HepG2 (cell line): ENCODE data around the gene SMIM9. TPM values are rescaled to one million over a fixed set of nuclear protein-coding genes. Genes with fewer than 3 reads are reported as not detected.

Experiments used
- ASH2L ChIP-seq: fragments of 300-600, 200-600 bp; sonication (generic); IDR thresholded peaks from 2 replicates; pipeline ENCODE4 v1.7.0; 2017; ENCODE audit warnings: low read depth, mild to moderate bottlenecking, moderate library complexity, mixed read lengths, low read length; ENCODE audit not compliant: insufficient read length
- BRD4 ChIP-seq: sonication (generic); formaldehyde crosslinking; IDR thresholded peaks from 2 replicates; pipeline ENCODE4 v1.4.0; 2020; ENCODE audit warnings: missing genetic modification reagents
- HNRNPLL ChIP-seq: fragments of 200-400 bp; formaldehyde crosslinking; IDR thresholded peaks from 2 replicates; pipeline ENCODE4 v1.6.1; 2017; ENCODE audit warnings: mild to moderate bottlenecking, low read depth, low read length; ENCODE audit not compliant: poor library complexity, severe bottlenecking
- NFIB ChIP-seq: sonication (generic); formaldehyde crosslinking; IDR thresholded peaks from 2 replicates; pipeline ENCODE4 v1.9.0; 2021; ENCODE audit warnings: missing genetic modification reagents, mild to moderate bottlenecking, borderline replicate concordance
- ONECUT2 ChIP-seq: sonication (generic); formaldehyde crosslinking; IDR thresholded peaks from 2 replicates; pipeline ENCODE4 v1.4.0; 2020; ENCODE audit warnings: missing genetic modification reagents
- PAWR ChIP-seq: sonication (generic); formaldehyde crosslinking; IDR thresholded peaks from 2 replicates; pipeline ENCODE4 v1.4.0; 2020; ENCODE audit warnings: missing genetic modification reagents, mild to moderate bottlenecking, borderline replicate concordance
- PBX2 ChIP-seq: IDR thresholded peaks from 2 replicates; pipeline ENCODE4 v1.6.1; 2016; ENCODE audit warnings: control low read depth
- REL ChIP-seq: sonication (generic); formaldehyde crosslinking; conservative IDR thresholded peaks from 2 replicates; pipeline ENCODE4 v1.8.0; 2022; ENCODE audit warnings: mild to moderate bottlenecking, missing genetic modification reagents, moderate library complexity
- UBTF ChIP-seq: sonication (generic); formaldehyde crosslinking; IDR thresholded peaks from 2 replicates; pipeline ENCODE4 v1.4.0; 2020; ENCODE audit warnings: mild to moderate bottlenecking, missing genetic modification reagents
- ZC3H13 ChIP-seq: sonication (generic); formaldehyde crosslinking; IDR thresholded peaks from 2 replicates; pipeline ENCODE4 v1.8.1; 2023; ENCODE audit warnings: mild to moderate bottlenecking, missing genetic modification reagents, moderate library complexity
- ZFP90 ChIP-seq: sonication (generic); formaldehyde crosslinking; IDR thresholded peaks from 2 replicates; pipeline ENCODE4 v1.8.0; 2022; ENCODE audit warnings: missing genetic modification reagents, mild to moderate bottlenecking, inconsistent platforms, borderline replicate concordance
- ZNF292 ChIP-seq: sonication (generic); formaldehyde crosslinking; IDR thresholded peaks from 2 replicates; pipeline ENCODE4 v1.8.1; 2022; ENCODE audit warnings: mild to moderate bottlenecking, low read depth, missing genetic modification reagents, borderline replicate concordance
- ZNF317 ChIP-seq: sonication (generic); formaldehyde crosslinking; IDR thresholded peaks from 2 replicates; pipeline ENCODE4 v1.5.0; 2020; ENCODE audit warnings: mild to moderate bottlenecking, missing genetic modification reagents
- ZNF501 ChIP-seq: sonication (generic); formaldehyde crosslinking; IDR thresholded peaks from 2 replicates; pipeline ENCODE4 v1.5.1; 2020; ENCODE audit warnings: mild to moderate bottlenecking, moderate library complexity, missing genetic modification reagents
- ZNF883 ChIP-seq: sonication (generic); formaldehyde crosslinking; IDR thresholded peaks from 2 replicates; pipeline ENCODE4 v1.5.1; 2020; ENCODE audit warnings: mild to moderate bottlenecking, missing genetic modification reagents; ENCODE audit errors: not compliant biosample characterization
- polyA plus RNA-seq, 8 experiments: library from polyadenylated mRNA; depleted of rRNA in 3 of 8; stranded (reverse) in 7 of 8; unstranded in 1 of 8; fragments of >200 nt; fragmentation: Illumina TruSeq in 4 of 8; extraction: Trizol in 4 of 8; gene quantifications; 2 replicates each; pipeline versions ENCODE4 v1.2.1 to v1.2.3, GENCODE V29; 2011 to 2016; ENCODE audit warnings: low read depth in 4 of 8, missing spikeins in 1 of 8, mixed read lengths in 1 of 8; ENCODE audit not compliant: insufficient read depth in 1 of 8
- total RNA-seq, 5 experiments: library from RNA; depleted of rRNA; stranded (reverse); fragments of >200 nt; fragmentation: Illumina TruSeq; extraction: Trizol; gene quantifications; 2 replicates each; pipeline ENCODE4 v1.2.3, GENCODE V29; 2016; ENCODE audit warnings: low read depth in 1 of 5
- TF ChIP-seq, protein P1 (sequence below): sonication (generic); formaldehyde crosslinking; IDR thresholded peaks from 2 replicates; pipeline ENCODE4 v1.4.0; 2020; ENCODE audit warnings: mild to moderate bottlenecking, missing genetic modification reagents
- TF ChIP-seq, protein P2 (sequence below): sonication (generic); formaldehyde crosslinking; IDR thresholded peaks from 2 replicates; pipeline ENCODE4 v1.5.0; 2020; ENCODE audit warnings: missing genetic modification reagents, mild to moderate bottlenecking, borderline replicate concordance
- TF ChIP-seq, protein P3 (sequence below): IDR thresholded peaks from 2 replicates; pipeline ENCODE4 v1.6.1; 2016; ENCODE audit warnings: missing compliant biosample characterization, missing genetic modification reagents, borderline replicate concordance

SMIM9 gene
- total and polyA plus RNA-seq, 2 of the 13 experiments (the other 11 are each of a cell fraction or from before 2014, with no cell fraction given), result not detected

DNA sequence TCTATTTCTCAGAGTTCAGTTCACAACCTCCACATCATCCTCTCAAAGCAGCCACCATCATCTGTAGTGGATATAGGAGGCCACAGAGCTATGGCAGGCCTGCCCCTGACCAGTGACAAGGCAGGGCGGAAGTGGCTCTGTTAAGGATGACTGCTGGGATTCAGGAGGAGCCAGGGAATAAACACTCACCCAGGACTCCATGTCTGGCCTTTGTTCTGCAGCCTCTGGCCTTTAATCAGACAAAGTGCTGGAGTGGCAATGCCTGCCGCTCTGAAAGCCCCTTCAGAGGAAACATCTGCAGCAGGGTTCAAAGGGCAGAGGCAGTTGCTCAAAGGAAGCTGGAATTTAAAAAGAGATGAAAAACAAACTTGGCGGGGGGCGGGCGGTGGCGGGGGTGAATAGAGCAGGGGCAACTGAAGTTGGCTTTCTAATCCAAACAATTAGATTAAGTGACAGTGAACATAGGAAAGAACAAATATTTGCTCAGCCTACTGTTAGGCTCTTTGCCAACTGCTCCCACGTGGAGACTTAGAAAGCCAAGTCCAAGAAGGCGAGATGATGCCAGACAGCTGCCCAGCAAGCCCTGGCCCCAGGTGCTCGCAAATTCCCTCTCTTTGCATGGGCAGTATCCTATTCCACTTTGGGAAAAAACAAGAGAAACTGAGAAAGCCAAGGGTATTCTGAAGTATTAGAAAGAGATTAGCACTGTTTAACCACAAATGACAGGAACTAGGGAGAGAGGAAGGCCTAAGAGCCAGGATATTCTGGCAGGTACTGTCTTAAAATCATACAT is 34.7 kb downstream of the SMIM9 start (continued):
- TF ChIP-seq ZNF292 (CRISPR knock-in tag) (no peak), UBTF (no peak), REL (CRISPR knock-in tag) (no peak), ZC3H13 (CRISPR knock-in tag) (no peak), HNRNPLL (no peak), ONECUT2 (CRISPR knock-in tag) (no peak), PBX2 (CRISPR knock-in tag) (no peak), ZNF317 (CRISPR knock-in tag) (no peak), ZNF883 (CRISPR knock-in tag) (no peak), NFIB (CRISPR knock-in tag) (no peak), PAWR (no peak), BRD4 (no peak), ASH2L (peak; percentile 75), ZFP90 (no peak), ZNF501 (CRISPR knock-in tag) (no peak)
- TF ChIP-seq, protein P1, sequence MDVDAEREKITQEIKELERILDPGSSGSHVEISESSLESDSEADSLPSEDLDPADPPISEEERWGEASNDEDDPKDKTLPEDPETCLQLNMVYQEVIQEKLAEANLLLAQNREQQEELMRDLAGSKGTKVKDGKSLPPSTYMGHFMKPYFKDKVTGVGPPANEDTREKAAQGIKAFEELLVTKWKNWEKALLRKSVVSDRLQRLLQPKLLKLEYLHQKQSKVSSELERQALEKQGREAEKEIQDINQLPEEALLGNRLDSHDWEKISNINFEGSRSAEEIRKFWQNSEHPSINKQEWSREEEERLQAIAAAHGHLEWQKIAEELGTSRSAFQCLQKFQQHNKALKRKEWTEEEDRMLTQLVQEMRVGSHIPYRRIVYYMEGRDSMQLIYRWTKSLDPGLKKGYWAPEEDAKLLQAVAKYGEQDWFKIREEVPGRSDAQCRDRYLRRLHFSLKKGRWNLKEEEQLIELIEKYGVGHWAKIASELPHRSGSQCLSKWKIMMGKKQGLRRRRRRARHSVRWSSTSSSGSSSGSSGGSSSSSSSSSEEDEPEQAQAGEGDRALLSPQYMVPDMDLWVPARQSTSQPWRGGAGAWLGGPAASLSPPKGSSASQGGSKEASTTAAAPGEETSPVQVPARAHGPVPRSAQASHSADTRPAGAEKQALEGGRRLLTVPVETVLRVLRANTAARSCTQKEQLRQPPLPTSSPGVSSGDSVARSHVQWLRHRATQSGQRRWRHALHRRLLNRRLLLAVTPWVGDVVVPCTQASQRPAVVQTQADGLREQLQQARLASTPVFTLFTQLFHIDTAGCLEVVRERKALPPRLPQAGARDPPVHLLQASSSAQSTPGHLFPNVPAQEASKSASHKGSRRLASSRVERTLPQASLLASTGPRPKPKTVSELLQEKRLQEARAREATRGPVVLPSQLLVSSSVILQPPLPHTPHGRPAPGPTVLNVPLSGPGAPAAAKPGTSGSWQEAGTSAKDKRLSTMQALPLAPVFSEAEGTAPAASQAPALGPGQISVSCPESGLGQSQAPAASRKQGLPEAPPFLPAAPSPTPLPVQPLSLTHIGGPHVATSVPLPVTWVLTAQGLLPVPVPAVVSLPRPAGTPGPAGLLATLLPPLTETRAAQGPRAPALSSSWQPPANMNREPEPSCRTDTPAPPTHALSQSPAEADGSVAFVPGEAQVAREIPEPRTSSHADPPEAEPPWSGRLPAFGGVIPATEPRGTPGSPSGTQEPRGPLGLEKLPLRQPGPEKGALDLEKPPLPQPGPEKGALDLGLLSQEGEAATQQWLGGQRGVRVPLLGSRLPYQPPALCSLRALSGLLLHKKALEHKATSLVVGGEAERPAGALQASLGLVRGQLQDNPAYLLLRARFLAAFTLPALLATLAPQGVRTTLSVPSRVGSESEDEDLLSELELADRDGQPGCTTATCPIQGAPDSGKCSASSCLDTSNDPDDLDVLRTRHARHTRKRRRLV, result no peak
- TF ChIP-seq, protein P2, sequence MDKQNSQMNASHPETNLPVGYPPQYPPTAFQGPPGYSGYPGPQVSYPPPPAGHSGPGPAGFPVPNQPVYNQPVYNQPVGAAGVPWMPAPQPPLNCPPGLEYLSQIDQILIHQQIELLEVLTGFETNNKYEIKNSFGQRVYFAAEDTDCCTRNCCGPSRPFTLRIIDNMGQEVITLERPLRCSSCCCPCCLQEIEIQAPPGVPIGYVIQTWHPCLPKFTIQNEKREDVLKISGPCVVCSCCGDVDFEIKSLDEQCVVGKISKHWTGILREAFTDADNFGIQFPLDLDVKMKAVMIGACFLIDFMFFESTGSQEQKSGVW (CRISPR knock-in tag), result no peak
- TF ChIP-seq, protein P3, sequence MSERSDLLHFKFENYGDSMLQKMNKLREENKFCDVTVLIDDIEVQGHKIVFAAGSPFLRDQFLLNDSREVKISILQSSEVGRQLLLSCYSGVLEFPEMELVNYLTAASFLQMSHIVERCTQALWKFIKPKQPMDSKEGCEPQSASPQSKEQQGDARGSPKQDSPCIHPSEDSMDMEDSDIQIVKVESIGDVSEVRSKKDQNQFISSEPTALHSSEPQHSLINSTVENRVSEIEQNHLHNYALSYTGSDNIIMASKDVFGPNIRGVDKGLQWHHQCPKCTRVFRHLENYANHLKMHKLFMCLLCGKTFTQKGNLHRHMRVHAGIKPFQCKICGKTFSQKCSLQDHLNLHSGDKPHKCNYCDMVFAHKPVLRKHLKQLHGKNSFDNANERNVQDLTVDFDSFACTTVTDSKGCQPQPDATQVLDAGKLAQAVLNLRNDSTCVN, result no peak
